Natural killer cell (primary cell): ENCODE measurements around the gene HELT. TPM values are rescaled to one million over a fixed set of nuclear protein-coding genes. Genes with fewer than 3 reads are reported as not detected.

Source experiments
- ATAC-seq, 3 donors: fragments of 150-1000 bp in 2 of 3; fragments of 200-7000 bp in 1 of 3; cut with Tn5 transposase; 1 replicate in 1 of 3; 2 replicates in 2 of 3; pipeline ENCODE4 v1.10.0; 2021; ENCODE audit warnings: mild to moderate bottlenecking in 2 of 3, moderate library complexity in 2 of 3
- DNase-seq, 2 donors: peaks; one replicate each; pipeline versions ENCODE4 v3.0.0 to v3.0.0-alpha.2; 2013 to 2021; ENCODE audit warnings: mixed read lengths in 1 of 2
- H3K27ac ChIP-seq: one replicate; pipeline ENCODE4 v1.5.1; 2013; ENCODE audit warnings: mild to moderate bottlenecking, low read length
- H3K27me3 ChIP-seq: one replicate; pipeline ENCODE4 v1.6.1; 2013; ENCODE audit warnings: low read length; ENCODE audit not compliant: control insufficient read depth, insufficient read depth
- H3K36me3 ChIP-seq: one replicate; pipeline ENCODE4 v1.6.1; 2013; ENCODE audit warnings: low read length; ENCODE audit not compliant: control insufficient read depth, insufficient read depth
- H3K4me1 ChIP-seq: one replicate; pipeline ENCODE4 v1.6.1; 2013; ENCODE audit warnings: low read length; ENCODE audit not compliant: control insufficient read depth, insufficient read depth
- H3K4me3 ChIP-seq: one replicate; pipeline ENCODE4 v1.5.1; 2013; ENCODE audit warnings: low read length
- H3K9me3 ChIP-seq: one replicate; pipeline ENCODE4 v1.6.1; 2013; ENCODE audit warnings: low read length; ENCODE audit not compliant: control insufficient read depth, insufficient read depth
- H3K27ac Mint-ChIP-seq, 2 donors: one replicate each; pipeline ENCODE4 v1.8.0; 2022; ENCODE audit warnings: mild to moderate bottlenecking in 2 of 2, mixed read lengths in 2 of 2, moderate library complexity in 1 of 2
- H3K27me3 Mint-ChIP-seq, 2 donors: one replicate each; pipeline ENCODE4 v1.8.0; 2022; ENCODE audit warnings: low read depth in 2 of 2, mixed read lengths in 2 of 2
- H3K36me3 Mint-ChIP-seq: one replicate; pipeline ENCODE4 v1.8.0; 2022; ENCODE audit warnings: mixed read lengths
- H3K4me1 Mint-ChIP-seq, 2 donors: one replicate each; pipeline ENCODE4 v1.8.0; 2022; ENCODE audit warnings: mixed read lengths in 2 of 2
- H3K4me3 Mint-ChIP-seq: one replicate; pipeline ENCODE4 v1.8.0; 2022; ENCODE audit warnings: mild to moderate bottlenecking, moderate library complexity, mixed read lengths
- H3K9me3 Mint-ChIP-seq, 2 donors: one replicate each; pipeline ENCODE4 v1.8.0; 2022; ENCODE audit warnings: mixed read lengths in 2 of 2
- CTCF ChIP-seq: fragments of 200-600 bp; IDR thresholded peaks from one replicate; pipeline ENCODE4 v1.8.0; 2022; ENCODE audit warnings: antibody characterized with exemption
- WGBS: methylation state at CpG from one replicate; pipeline ENCODE4 v1.1.7; 2013; ENCODE audit warnings: missing lambda C conversion rate; ENCODE audit not compliant: insufficient coverage; 5-methylcytosine and 5-hydroxymethylcytosine counted together
- intact Hi-C: fragments of 100-400 bp; cut with micrococcal nuclease; formaldehyde crosslinking; loops from one replicate; pipeline ENCODE4 v1.14.2; 2022
- total RNA-seq, 4 donors: library from RNA; stranded (reverse); fragments of 120-200 nt in 1 of 4; gene quantifications; one replicate each; pipeline versions ENCODE4 v1.2.3 to v1.2.4, GENCODE V29; 2013 to 2022

Gene HELT
- total RNA-seq, 3 donors from 2014 or later (not counting 1 experiment from before 2014, with no cell fraction given) = not detected

GRCh38 chr4:185053746-185054145 lies 35.5 kb downstream of the HELT start:
- H3K27ac Mint-ChIP-seq = no peak overlapping the region
- 97% methylated on average over 14 of the region's 14 CpGs for WGBS
- TF ChIP-seq CTCF = no peak
- no peaks in the 10 kb centered on the region for H3K27me3 ChIP-seq
- H3K4me1 Mint-ChIP-seq = no peaks in the 10 kb centered on the region
- H3K4me1 ChIP-seq = no peaks in the 10 kb centered on the region
- H3K36me3 Mint-ChIP-seq = no peaks in the 10 kb centered on the region
- H3K9me3 Mint-ChIP-seq = no peaks in the 10 kb centered on the region
- H3K27me3 Mint-ChIP-seq = peaks cover 20 to 59% of the 10 kb centered on the region in 2 donors
- ATAC-seq (no peak), DNase-seq (no peak)
- no peak overlapping the region for H3K27ac ChIP-seq
- H3K4me3 Mint-ChIP-seq = no peak overlapping the region
- H3K36me3 ChIP-seq = no peaks in the 10 kb centered on the region
- intact Hi-C loops = no loop called here
- H3K4me3 ChIP-seq = no peak overlapping the region
- no peaks in the 10 kb centered on the region for H3K9me3 ChIP-seq

- Mint-ChIP-seq H3K9me3 (no peaks in the 10 kb centered on the region), H3K27me3 (peaks cover 23 to 59% of the 10 kb centered on the region in 2 donors), H3K36me3 (no peaks in the 10 kb centered on the region), H3K27ac (no peak overlapping the region), H3K4me3 (no peak overlapping the region), H3K4me1 (no peaks in the 10 kb centered on the region)
- 86% methylated on average over 5 of the region's 5 CpGs for WGBS
- intact Hi-C loops = no loop called here
- Histone ChIP-seq H3K27me3 (no peaks in the 10 kb centered on the region), H3K4me3 (no peak overlapping the region), H3K36me3 (no peaks in the 10 kb centered on the region), H3K27ac (no peak overlapping the region), H3K4me1 (no peaks in the 10 kb centered on the region), H3K9me3 (no peaks in the 10 kb centered on the region)
- no peak for ATAC-seq
- DNase-seq = no peak
- no peak for TF ChIP-seq CTCF
Measured at GRCh38 chr4:185054272-185054671, 36.0 kb downstream of the HELT start.

- no peak overlapping the region for H3K4me3 Mint-ChIP-seq
- no peak for DNase-seq
- H3K27me3 Mint-ChIP-seq = peaks cover 20 to 57% of the 10 kb centered on the region in 2 donors
- H3K27me3 ChIP-seq = no peaks in the 10 kb centered on the region
- 90% methylated on average over 7 of the region's 7 CpGs for WGBS
- H3K4me1 ChIP-seq = no peaks in the 10 kb centered on the region
- no peaks in the 10 kb centered on the region for H3K9me3 ChIP-seq
- H3K4me1 Mint-ChIP-seq = no peaks in the 10 kb centered on the region
- no peak for TF ChIP-seq CTCF
- no peak overlapping the region for H3K27ac Mint-ChIP-seq
- no peak overlapping the region for H3K27ac ChIP-seq
- H3K9me3 Mint-ChIP-seq = no peaks in the 10 kb centered on the region
- intact Hi-C loops = no loop called here
- no peak for ATAC-seq
- no peaks in the 10 kb centered on the region for H3K36me3 ChIP-seq
- no peaks in the 10 kb centered on the region for H3K36me3 Mint-ChIP-seq
- no peak overlapping the region for H3K4me3 ChIP-seq
Measured at GRCh38 chr4:185054886-185055285, 36.6 kb downstream of the HELT start.

- H3K27ac Mint-ChIP-seq = no peak overlapping the region
- H3K4me3 Mint-ChIP-seq = no peak overlapping the region
- H3K36me3 Mint-ChIP-seq = no peaks in the 10 kb centered on the region
- 50% methylated on average over 1 of the region's 3 CpGs for WGBS
- TF ChIP-seq CTCF = no peak
- Histone ChIP-seq H3K9me3 (no peaks in the 10 kb centered on the region), H3K4me1 (no peaks in the 10 kb centered on the region), H3K27ac (no peak overlapping the region), H3K27me3 (no peaks in the 10 kb centered on the region), H3K36me3 (no peaks in the 10 kb centered on the region), H3K4me3 (no peak overlapping the region)
- intact Hi-C loops = no loop called here
- H3K27me3 Mint-ChIP-seq = peaks cover 19 to 35% of the 10 kb centered on the region in 2 donors
- no peaks in the 10 kb centered on the region for H3K9me3 Mint-ChIP-seq
- ATAC-seq (no peak), DNase-seq (no peak)
- no peaks in the 10 kb centered on the region for H3K4me1 Mint-ChIP-seq
Measured at GRCh38 chr4:185061610-185062009, 43.3 kb downstream of the HELT start.
